GM19193 (cell line): Measurements from ENCODE around the gene GATA6.

Source experiments
- POLR2A ChIP-seq: IDR thresholded peaks from 4 replicates; pipeline ENCODE4 v1.6.1; 2011; ENCODE audit not compliant: insufficient read depth, insufficient read length; ENCODE audit errors: extremely low read depth

Gene GATA6

GRCh38 chr18:22169011-22169888 lies at the start of gene GATA6:
GATA6 (plus strand) TSS chr18:22169589; CDS start chr18:22171145, 1,556 bp downstream.
- TF ChIP-seq POLR2A = no peak

DNA sequence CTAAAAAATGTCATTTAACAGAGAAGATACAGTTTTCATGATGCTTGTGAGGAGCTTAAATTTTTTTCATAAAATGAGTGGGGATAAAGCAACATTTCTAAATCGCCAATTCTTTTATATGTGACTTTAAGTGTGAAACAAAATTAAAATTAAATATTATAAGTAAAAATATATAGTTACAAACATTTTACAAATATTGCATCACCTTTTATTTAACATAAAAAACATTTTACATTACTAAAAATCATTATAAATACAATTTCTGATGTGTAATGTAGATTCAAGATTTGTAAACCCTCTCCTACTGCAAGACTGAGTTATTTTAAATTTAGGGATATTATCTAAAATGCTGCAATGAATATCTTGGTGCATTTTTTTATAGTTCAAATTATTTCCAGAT lies 44.4 kb upstream of the GATA6 start:
- no peak for TF ChIP-seq POLR2A

DNA sequence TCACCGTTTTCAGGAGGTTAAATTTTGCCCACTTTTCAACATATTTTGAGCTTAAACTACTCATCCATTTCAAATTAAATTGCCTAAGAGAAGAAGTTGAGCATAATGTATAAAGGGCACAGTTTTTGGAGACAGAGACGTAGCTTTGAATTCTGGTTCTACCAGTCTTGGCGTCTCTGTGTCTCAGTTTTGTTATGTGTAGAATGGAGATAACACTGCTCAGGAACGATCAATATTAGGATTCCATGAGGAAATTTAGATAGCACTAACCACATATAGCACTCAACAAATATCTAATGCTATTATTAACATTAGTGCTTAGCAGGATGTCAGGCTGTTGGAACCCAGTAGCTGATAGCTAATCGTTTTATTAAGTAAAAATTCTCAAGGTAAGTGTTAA lies 40.4 kb upstream of the GATA6 start:
- no peak for TF ChIP-seq POLR2A

GRCh38 chr18:22129778-22130177 lies 39.6 kb upstream of the GATA6 start:
- no peak for TF ChIP-seq POLR2A

- TF ChIP-seq POLR2A = no peak
These were observed 37.1 kb upstream of the GATA6 start for GRCh38 chr18:22132258-22132657.

GRCh38 chr18:22132763-22133162 lies 36.6 kb upstream of the GATA6 start:
- no peak for TF ChIP-seq POLR2A

GRCh38 chr18:22136395-22136794 lies 33.0 kb upstream of the GATA6 start:
- TF ChIP-seq POLR2A = no peak

GRCh38 chr18:22141211-22141610 lies 28.2 kb upstream of the GATA6 start:
- no peak for TF ChIP-seq POLR2A

GRCh38 chr18:22143347-22144340 lies 25.7 kb upstream of the GATA6 start:
- TF ChIP-seq POLR2A = no peak

- TF ChIP-seq POLR2A = no peak
These were observed 24.2 kb upstream of the GATA6 start for GRCh38 chr18:22145160-22145559.

DNA sequence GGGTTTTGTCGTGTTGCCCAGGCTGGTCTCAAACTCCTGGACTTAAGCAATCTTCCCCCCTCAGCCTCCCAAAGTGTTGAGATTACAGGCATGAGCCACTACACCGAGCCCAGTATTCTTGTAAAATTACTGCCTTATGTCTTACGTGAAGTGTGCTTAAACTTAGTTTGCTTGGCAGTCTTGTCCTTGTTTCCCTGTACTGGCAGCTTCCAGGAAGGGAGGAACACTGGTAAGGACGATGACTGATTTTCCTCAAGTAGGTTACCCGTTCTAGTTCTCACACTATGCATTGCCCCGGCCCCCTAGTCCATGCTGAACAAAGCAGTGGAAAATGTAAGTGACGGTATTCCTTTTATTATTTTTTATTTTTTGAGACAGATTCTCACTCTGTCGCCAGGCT lies 19.7 kb upstream of the GATA6 start:
- no peak for TF ChIP-seq POLR2A

DNA sequence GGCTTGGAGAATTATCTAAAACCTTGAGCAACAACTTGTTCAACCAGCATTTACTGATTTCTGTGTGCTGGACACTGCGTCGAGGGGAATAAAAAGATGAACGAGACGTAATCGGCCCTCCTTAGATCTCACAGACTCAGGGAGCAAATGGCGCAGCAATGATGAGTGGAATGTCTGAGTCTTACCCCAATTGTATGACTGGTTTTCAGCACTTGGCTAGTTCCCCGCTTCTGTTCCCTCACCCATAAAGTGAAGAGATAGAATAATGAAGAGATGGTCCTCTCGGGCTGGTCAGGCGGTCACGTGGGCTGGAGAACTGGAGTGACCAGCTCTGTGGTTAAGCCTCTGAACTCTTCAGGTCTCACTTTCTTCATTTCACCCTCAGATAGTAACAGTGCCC lies 17.3 kb upstream of the GATA6 start:
- TF ChIP-seq POLR2A = no peak

DNA sequence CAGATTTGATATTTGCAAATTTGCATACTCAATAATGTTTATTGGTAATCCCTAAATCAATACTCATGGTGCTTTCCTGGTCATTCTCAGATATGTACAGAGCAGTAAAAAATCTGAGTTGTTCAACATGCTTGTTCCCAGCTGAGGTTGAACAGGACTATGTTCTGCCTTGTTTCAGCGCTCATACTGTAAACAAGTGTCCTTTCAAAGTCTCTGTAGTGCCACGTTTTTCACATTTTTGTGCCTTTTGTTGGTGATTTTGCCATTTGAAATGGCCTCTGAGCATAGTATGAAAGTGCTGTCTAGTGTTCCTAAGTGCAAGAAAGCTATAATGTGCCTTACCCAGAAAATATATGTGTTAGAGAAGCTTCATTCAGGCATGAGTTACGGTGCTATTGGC lies 16.0 kb upstream of the GATA6 start:
- TF ChIP-seq POLR2A = no peak

GRCh38 chr18:22155584-22155983 lies 13.8 kb upstream of the GATA6 start:
- TF ChIP-seq POLR2A = no peak

DNA sequence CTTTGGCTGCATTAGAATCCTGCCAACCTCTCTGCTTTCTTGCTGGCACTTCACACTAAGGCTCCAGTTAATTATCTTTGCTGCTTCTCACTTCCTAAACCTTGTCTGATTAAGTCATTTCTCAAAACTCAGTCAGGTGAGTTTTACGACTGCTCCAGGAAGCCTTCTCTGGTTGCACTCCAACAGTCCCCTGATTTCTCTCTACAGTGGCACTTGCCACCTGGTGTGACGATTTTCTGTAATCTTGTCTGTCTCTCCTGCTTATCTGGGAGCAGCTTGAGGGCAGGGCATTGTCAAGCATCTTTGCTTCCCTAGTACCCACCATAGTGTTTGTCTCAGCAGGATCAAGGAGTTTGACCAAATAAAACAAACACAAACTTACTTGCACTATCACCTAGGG lies 10.4 kb upstream of the GATA6 start:
- no peak for TF ChIP-seq POLR2A
